NCI-H187 treated with DMSO at 0.1 percent for 48 hours (cell line): Measurements from ENCODE around the gene DPYSL3.
"Not testable (repeated sequence)": the region's sequence is repeated elsewhere in the genome, so short reads cannot be mapped to it uniquely, and the experiment has no call there.

ENCODE experiments used
- DNase-seq: peaks from one replicate; lab custom pipeline; 2025; lab: John Stamatoyannopoulos, UW

The DPYSL3 gene

DNA sequence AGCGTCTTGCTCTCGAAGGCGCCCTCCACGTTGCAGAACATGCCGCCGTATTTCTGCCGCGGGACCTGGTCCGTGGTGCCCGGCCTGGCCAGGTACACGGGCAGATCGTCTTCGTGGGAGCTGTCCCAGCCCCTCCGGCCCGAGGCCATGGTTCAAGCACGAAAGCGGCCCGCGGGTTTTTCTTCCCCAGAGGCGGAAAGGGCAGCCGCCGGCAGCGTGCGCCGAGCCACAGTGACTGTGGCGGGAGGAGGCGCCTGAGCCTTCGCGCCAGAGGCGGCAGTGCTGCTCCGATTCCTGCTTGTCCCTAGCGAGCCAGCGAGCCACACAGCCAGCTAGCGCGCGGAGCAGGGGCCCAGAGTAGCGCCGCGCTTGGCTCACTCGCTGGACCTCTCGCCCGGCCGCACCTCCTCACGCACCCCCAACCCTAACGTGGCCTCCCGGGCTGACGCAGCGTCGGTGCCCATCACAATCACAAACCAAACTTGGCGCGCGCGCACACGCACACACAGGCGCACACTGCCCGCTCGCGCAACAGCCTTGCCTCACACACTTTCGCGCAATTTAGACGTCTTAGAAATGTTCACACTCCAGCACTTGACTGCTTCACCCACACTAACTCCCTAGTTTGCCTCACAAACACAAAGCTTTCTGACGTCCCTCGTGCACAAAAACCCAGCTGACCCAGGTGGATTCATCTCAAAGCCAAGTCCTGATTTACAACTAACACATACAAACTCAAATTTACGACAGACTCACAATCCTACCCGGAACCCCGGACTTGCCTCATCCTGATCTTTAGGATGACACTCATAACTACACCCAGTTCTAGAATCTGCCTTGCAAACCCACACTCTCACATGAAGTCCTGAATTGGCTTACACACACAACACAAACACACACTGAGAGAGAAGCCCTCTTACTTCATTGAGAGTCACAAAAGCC, at the start of gene DPYSL3:
Gene DPYSL3 (minus strand): TSS at position 359 of the 942 bp plus-strand sequence. CDS start 210 bp downstream, at position 149.
- no peak for DNase-seq

DNA sequence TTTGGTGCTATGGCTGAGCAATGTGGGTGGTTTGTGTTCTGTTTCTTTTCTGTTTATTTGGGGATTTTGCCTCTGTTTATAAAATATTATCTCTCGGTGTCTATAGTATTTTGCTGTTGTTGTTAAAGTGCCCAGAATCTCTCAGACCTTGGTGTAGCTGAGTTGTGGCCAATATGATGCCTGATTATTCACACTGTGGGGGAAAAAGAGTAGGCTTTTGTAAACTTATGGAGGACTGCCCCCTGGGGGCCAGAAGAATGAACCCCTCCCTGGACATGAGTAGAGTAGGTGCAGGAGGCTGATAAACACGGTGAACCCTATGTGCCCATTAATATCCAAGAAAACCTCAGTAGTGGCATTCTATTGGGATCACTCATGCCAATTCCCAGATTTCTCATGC, 49.0 kb upstream of the DPYSL3 start:
- DNase-seq = no peak

DNA sequence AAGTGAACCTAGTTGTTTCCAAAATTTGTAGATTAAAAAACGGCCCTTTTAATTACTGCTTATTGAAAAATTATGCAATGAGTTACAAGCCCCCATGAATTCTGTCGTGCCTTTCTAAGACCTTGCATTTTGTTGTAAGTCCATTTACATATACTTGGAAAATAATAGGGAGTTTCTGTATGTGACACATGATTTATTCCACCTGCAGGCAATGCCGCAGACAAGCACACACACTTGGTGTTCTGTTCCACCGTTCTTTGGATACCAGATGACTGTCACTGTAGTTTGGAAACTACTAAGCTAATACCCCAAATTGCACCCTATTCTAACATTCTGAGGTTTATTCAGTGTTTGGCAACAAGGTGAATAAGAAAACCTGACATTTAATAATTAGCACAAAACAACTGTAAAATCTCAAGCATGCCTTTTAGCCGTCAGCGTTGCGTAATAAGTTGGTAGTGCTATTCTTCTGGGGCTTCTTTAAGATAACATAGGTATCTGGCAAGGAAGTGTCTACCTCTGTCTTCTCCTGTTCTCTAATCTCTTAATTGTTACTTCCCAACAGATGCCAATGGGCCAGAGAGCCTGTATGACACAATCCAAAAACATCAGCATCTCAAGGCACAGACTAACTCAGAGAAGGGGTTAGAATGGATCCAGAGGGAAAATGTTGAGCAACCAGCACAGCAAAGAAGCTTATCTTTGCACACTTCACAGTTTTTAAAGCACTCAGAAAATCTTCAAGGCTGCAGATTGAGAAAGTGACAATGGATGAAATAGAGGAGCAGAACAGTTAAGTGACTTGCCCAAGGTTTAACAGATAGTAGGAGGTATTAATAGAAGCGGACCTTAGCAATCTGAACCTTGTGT, 48.2 kb upstream of the DPYSL3 start:
- DNase-seq = no peak

DNA sequence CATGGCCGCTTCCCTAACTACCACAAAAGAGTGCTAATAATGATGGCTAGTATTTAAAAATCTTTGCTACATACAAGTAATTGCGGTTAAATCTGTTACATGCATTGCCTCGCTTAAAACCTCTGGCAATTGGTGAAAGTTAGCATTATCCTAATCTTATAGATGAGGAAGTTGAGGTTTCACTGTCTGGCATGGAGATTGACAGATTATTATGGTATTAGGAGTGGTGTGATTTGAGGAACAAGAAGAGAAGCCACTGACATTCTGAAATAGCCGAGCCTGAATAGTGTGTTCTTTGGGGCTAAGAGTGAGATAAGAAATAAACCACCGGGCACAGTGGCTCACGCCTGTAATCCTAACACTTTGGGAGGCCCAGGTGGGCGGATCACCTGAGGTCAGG, 45.3 kb upstream of the DPYSL3 start:
- DNase-seq = no peak

DNA sequence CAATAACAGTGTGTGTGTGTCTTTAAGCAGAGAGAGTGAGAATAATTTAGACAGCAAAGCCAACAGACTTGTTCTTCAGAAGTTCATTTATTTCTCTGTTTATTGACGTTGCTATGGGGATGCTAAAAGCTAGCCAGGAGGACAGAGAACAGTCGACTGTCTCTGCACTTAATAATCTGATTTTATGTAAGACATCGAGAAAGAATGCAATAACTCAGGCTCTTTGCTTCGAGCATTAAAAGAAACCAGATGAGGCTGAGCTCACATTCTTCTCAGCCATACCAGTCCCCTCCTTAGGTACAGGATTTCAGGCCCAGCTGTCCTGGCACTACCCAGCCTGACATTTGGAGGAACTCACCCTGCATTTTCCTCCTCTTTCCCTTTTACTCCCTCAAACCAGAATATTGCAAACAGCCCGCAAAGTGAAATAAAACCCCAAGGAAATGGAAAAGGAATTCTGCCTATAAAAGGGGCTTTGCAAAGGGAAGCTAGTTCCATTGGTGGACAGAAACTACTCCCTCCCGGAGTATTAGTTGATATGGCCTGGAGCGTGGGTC, 44.5 kb upstream of the DPYSL3 start:
- DNase-seq = no peak

DNA sequence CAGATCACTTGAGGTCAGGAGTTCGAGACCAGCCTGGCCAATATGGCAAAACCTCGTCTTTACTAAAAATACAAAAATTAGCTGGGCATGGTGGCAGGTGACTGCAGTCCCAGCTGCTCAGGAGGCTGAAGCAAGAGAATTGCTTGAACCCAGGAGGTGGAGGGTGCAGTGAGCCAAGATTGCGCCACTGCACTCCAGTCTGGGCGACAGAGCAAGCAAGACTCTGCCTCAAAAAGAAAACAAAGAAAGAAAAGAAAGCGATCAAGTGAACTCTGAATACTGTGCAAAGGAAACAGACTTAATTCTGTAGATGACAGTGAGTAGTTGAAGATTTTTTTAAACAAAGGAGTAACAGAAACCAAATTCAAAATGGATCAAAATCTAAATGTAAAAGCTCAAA, 43.9 kb upstream of the DPYSL3 start:
- DNase-seq = not testable (repeated sequence)

DNA sequence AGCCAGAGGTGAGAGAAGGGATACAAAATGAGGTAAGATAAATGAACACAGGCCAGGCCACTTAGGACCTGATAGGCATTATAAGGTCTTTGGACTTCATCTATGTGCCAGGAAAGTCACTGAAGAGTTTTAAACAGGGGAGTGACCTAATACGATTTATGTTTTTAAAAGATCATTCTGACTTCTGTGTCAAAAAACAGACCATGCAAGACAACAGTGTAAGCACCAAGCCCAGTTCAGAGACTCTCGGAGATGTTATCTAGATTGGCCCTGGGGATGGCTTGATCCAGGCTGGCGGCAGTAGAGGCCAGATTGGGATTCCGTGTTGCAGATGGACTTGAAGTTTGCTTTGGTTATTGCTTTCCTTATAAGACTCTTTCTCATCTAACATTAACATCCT, 43.0 kb upstream of the DPYSL3 start:
- DNase-seq = no peak

DNA sequence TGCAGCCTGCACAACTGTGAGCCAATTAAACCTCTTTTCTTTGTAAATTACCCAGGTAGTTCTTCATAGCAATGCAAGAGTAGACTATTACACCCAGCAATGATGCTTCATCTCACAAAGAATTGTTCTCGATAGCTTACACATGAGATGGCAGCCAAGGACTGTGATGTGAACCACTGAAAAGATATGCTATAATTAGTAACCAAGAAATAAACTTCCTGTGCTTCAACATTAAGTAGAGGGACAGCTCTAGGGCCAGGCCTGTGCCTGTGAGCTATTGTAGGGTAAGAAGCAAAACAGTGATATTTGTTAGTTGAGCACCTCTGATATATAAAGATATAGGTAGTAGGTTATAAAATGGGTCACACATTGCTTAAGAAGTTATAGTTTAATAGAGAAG, 41.8 kb upstream of the DPYSL3 start:
- no peak for DNase-seq

DNA sequence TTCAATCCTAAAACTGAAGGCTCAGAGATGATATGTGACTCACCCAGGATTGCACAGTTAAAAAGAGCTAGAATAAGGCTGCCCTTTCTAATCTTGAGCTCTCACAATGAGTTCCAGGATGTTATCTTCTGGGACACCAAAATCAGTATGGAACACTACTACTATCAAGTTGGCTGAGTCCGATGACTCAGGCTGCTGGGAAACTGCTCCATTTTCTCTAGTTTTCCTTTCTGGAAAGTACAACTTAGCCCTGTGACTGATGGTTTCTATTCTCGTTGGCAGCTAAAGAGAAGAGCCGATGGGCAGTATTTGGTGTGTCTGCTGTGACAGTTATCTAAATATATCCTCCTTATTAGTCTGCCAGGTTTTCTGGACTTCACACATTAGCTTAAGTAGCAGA, 37.9 kb upstream of the DPYSL3 start:
- DNase-seq = no peak

DNA sequence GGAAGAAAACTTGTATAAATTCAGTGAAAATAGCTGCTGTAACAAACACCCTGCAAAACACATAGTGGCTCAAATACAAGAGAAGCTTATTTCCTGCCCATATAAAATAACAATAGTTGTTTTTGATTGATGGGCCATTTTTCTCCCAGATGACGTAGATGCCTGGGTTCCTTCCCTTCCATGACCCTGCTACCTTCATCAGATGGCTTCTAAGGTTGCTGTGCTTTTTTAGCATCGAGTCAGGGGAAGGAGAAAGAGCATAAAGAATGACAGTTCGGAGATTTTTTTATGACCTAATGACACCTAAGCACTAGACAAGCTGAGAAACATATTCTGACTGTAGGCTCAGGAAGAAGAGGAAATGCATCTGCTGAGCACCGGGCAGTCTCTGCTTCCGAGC, 34.7 kb upstream of the DPYSL3 start:
- DNase-seq = no peak

DNA sequence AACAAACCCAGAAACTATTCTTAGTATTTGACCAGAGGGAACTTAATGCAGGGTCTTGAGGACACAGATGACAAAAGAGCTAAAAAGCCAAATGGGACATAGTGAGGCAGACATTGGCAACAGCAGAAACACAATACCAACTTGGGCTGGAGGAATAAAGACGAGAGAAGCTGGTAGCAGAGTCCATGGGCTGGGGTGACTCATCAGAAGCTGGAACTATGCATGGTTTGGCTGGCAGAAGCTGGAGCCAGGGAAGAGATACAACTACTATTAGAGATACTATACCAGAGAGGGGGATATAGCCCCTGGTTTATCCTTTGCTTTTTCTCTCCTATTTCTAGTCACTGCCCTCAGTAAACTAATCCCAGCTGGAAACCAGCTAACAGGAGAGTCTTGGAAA, 29.2 kb upstream of the DPYSL3 start:
- no peak for DNase-seq

DNA sequence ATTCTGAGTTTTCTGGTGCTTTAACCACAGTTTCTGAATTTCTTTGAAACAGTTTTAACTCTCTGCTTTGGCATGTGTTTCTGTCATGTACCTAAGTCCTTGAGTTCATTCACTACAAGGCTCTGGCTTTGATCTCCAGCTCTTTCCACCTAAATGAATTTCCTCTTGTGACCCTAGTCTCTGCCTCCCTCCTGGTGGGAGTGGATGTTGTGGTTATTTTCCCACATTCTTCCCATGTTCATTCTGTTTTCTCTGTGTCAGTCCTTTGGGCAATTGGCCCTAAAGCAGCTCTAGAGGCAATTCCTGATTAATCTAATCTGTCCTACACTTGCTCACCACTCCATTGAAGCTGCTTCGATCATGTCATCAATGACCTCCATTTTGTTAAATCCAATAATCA, 28.4 kb upstream of the DPYSL3 start:
- DNase-seq = no peak

DNA sequence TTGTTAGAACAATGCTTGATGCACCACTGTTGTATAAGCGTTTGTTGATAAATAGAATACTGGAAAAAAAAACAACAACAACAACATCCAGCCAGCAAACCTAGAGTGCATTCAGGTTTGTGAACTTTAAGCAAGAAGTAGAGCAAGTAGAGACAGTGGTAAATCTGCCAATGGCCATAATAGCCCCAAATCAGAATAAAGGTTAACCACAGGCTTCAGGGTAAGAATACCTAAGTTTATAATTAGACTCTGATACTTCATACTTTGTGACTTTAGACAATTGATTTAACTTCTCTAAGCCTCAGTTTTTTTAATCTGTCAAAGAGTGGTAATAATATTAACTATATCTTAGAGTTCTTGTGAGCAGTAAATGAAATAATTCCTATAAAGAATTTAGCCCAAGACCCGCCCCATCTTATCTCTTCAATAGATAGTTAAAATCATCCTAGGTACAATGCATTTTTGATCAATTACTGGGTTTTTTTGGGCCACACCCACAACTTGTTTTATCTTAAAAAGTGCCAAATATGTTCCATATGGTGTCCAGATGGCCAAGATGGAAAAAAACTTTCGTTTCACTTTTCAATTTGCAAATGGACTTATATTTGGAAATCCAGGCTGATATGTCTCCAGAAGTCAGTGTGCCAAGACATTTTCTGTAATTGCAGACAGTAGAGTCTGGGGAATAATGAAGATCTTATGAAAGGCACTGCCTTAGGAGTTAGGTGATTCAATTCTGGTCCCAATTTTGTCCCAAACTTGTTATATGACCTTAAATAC, 24.5 kb upstream of the DPYSL3 start:
- DNase-seq = no peak

DNA sequence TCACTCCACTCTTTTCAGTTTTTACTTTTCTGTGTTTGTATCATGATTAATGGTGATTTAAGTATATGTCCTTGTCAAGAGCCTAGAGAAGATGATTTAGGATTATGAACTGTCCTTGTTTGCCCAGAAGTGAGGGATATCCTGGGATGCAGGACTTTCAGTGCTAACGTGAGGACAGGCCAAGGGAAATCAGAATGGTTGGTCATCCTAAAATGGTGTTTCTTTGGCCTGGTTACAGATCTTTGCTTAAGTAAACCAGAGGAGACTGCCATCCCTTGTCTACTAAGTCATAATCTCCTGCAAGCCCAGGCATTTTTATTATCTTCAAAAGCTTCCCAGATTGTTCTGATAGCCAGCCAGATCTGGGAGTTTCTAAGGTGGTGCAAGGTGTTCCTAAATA, 22.3 kb upstream of the DPYSL3 start:
- no peak for DNase-seq

DNA sequence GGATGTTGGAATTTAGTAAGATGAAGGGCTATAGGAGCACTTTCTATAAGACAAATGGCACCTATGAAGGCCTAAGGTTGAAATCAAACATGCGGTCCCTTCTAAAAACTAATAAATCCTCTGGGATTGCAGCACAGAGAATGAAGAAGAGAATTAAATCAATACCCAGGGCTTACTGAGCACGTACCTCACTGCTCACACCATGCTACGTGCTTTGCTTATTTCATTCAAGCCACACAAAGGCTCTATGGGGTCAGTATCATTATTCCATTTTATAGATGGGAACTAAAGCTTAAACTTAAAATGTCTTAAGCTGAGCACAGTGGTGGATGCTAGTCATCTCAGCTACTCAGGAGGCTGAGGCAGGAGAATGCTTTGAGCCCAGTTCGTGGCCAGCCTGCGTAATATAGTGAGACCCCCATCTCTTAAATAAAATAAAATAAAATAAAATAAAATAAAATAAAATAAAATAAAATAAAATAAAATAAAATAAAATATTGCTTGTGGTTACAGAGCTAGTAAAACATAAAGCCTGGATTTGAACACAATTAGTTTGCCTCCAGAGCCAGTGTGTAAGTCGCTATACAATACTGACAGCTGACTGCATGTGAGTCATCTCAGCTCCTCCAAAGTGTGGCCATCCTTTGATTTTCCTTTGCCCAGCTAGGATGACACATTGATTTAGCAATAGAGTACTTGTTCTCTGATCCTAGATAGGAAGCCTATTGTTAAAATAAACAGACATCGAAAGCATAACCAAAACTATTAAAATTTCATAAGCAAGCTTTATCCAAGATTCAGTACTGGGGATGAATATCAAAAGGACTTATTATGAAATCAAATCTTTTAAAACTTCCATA, 20.9 kb upstream of the DPYSL3 start:
- no peak for DNase-seq

DNA sequence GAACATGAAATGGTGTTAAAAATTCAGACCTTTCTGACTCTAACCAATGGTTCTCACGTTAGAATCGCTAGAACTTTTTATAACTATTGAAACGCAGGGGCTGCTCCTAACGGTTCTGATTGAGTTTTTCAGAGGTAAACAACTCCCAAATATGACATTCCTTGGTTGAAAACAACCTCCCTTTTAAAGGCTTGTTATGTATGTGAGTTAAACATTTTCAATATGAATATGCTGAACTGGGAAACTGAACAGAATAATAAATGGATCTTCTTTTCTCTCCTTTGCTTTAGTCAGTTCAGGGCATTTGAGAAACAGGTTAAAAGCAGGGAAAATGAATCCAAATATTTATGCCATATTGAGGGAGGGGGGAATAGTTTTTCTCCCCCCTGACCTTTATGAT, 13.2 kb upstream of the DPYSL3 start:
- no peak for DNase-seq

DNA sequence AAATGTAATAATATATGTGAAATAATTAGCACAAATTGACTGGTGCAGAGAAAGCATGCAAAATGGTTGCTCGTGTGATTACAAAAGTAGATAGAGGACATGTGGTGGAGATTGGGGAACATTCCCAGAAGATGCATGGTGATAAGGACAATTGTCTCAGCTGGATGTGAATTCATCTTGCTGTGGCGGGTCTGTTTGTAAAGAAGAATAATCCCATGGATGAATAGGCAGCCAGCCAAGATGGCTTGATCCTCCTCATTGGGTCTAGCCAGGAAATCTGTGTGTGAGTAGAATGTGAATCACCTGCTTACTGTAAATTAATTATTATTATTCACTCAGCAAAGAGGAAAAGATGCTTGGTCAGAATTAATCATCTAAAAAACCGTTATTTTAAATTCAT, 12.6 kb upstream of the DPYSL3 start:
- DNase-seq = no peak

DNA sequence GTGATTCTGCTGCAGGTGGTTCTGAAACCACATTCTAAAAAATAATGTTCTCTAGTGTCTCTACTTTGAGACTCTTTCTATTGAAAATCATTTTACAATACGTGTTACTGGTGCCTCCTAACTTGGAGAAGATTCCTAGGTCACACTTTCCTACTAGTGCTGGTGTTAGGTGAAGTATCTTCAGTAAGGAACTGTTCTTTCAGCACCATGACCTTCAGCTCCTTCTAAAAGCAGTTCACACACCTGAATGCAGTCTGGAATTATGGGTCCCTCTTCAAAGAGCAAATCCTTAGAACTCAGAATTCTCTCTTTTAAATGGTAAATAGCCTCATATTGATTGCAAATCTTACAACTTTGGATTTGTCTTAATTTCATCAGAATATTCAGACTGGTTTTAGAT, 10.6 kb upstream of the DPYSL3 start:
- DNase-seq = no peak

DNA sequence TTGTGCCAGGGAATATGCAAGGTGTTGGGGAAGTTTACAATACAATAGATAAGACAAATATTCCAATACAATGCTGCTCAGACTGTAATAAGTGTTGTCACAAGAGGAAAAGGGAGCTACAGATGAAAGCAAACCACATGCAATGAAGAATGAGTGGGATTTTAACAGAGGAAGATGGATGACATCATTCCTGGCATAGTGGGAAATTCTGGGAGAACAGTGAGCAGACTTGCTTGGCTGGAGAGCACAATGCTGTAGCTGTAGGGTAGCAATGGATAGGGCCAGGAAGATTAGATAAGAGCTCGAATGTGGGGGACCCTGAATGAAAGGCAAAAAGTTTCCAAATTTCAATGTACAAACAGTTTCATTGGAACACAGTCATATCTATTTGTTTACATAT, 9.5 kb upstream of the DPYSL3 start:
- DNase-seq = no peak

DNA sequence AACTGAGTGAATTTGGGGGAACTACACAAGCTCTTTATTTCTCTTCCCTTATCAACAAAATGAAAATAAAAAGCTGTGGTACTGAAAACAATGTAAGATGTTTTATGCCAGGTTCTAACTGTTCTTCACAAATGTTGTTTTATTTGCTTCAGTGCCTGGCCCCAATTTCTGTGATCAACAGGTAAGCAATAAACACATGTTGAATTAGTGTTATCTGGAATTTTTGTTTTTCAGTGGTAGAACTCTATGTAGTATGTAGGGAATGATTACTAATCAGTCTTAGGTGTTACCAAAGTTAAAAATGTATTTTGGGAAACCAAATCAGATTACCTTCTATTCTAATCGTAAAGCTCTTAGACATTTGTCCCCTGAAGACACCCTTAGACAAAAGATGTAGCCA, 7.5 kb upstream of the DPYSL3 start:
- no peak for DNase-seq

DNA sequence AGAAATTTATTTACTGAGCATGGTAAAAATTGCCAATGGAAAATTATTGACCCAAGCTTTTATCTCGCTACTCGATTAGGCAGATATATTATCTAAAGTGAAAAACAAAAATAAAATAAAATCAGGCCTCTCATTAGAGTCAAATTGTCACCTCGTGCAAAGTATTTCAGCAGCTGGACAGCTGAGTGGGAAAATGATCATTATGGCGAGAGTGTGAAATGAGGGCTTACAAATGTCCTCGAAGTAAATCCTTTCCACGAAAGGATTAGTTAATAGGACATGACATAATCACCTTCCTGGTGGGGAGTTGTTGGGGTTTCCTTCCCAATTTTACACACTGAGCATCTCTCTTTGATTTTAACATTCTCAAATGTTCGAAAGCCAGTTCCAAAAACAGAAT, 5.4 kb upstream of the DPYSL3 start:
- DNase-seq = no peak
